ENCODE data around the gene USP5. TPM values are rescaled to one million over a fixed set of nuclear protein-coding genes. Genes with fewer than 3 reads are reported as not detected.

USP5 gene
- total and polyA plus RNA-seq, 8 donors: 20.9 to 69.4 (median 32.4) TPM

- DNase-seq: peak in 1 of 2 donors; percentile 27
- intact Hi-C loops (cut with DNase I; ENCODE audit: low total_unique reads): no loop called here
- no peak overlapping the region for H3K27ac ChIP-seq
- peaks cover 14 to 20% (median 19%) of the 10 kb centered on the region in 4 donors for H3K4me1 ChIP-seq
- WGBS, 5 donors: 36 to 60% (median 48%) methylated on average over 10 of the region's 10 CpGs
- peaks cover 0 to 46% (median 19%) of the 10 kb centered on the region in 3 donors for H3K27me3 ChIP-seq
- no peak overlapping the region for H3K4me3 ChIP-seq
- H3K9me3 ChIP-seq: no peaks in the 10 kb centered on the region
- H3K36me3 ChIP-seq: peaks cover 0 to 4% (median 0%) of the 10 kb centered on the region in 4 donors
- no peak for TF ChIP-seq EP300 (IDR thresholded peaks at IDR 0.05)
- TF ChIP-seq POLR2A (IDR thresholded peaks at IDR 0.05): no peak
- TF ChIP-seq CTCF (IDR thresholded peaks at IDR 0.05): no peak
- TF ChIP-seq POLR2AphosphoS5 (IDR thresholded peaks at IDR 0.05): no peak
Observed at GRCh38 chr12:6818222-6818621, 33.7 kb upstream of the USP5 start.

GRCh38 chr12:6818645-6819044, 33.3 kb upstream of the USP5 start:
- H3K27ac ChIP-seq: no peak overlapping the region
- intact Hi-C loops (cut with DNase I; ENCODE audit: low total_unique reads): no loop called here

GRCh38 chr12:6819106-6820030, 32.6 kb upstream of the USP5 start:
- no peak for TF ChIP-seq POLR2AphosphoS5 (IDR thresholded peaks at IDR 0.05)
- no peak for TF ChIP-seq EP300 (IDR thresholded peaks at IDR 0.05)
- TF ChIP-seq CTCF (IDR thresholded peaks at IDR 0.05): no peak
- no peak for TF ChIP-seq POLR2A (IDR thresholded peaks at IDR 0.05)
- Histone ChIP-seq H3K27ac (no peak overlapping the region), H3K9me3 (no peaks in the 10 kb centered on the region), H3K4me1 (peaks cover 14 to 20% (median 19%) of the 10 kb centered on the region in 4 donors), H3K27me3 (peaks cover 0 to 56% (median 27%) of the 10 kb centered on the region in 3 donors), H3K36me3 (peaks cover 0 to 4% (median 0%) of the 10 kb centered on the region in 4 donors), H3K4me3 (no peak overlapping the region)
- DNase-seq: no peak
- intact Hi-C loops (cut with DNase I; ENCODE audit: low total_unique reads): loop anchor here (10.0 kb wide), 1 partner anchor 75 kb away; no protein-coding TSS in a partner anchor
- WGBS, 5 donors: 78 to 82% (median 80%) methylated on average over 11 to 13 of the region's 13 CpGs

More at GRCh38 chr12:6818645-6819044, 33.3 kb upstream of the USP5 start:
- TF ChIP-seq CTCF (IDR thresholded peaks at IDR 0.05) (no peak), POLR2AphosphoS5 (IDR thresholded peaks at IDR 0.05) (no peak), POLR2A (IDR thresholded peaks at IDR 0.05) (no peak), EP300 (IDR thresholded peaks at IDR 0.05) (no peak)
- H3K4me1 ChIP-seq: peaks cover 14 to 20% (median 19%) of the 10 kb centered on the region in 4 donors
- peak in 1 of 2 donors; percentile 18 for DNase-seq
- no peaks in the 10 kb centered on the region for H3K9me3 ChIP-seq
- no peak overlapping the region for H3K4me3 ChIP-seq
- 70 to 87% (median 77%) methylated on average over 4 to 5 of the region's 5 CpGs for WGBS, 5 donors
- H3K36me3 ChIP-seq: peaks cover 0 to 4% (median 0%) of the 10 kb centered on the region in 4 donors
- H3K27me3 ChIP-seq: peaks cover 0 to 50% (median 24%) of the 10 kb centered on the region in 3 donors

- Histone ChIP-seq H3K27me3 (peaks cover 0 to 56% (median 35%) of the 10 kb centered on the region in 3 donors), H3K27ac (no peak overlapping the region), H3K4me1 (peaks cover 15 to 24% (median 21%) of the 10 kb centered on the region in 4 donors), H3K36me3 (peaks cover 0 to under 1% (median 0%) of the 10 kb centered on the region in 4 donors), H3K4me3 (no peak overlapping the region), H3K9me3 (no peaks in the 10 kb centered on the region)
- TF ChIP-seq CTCF (IDR thresholded peaks at IDR 0.05): no peak
- TF ChIP-seq POLR2AphosphoS5 (IDR thresholded peaks at IDR 0.05): no peak
- TF ChIP-seq EP300 (IDR thresholded peaks at IDR 0.05): no peak
- TF ChIP-seq POLR2A (IDR thresholded peaks at IDR 0.05): no peak
- intact Hi-C loops (cut with DNase I; ENCODE audit: low total_unique reads): loop anchor here (10.0 kb wide), 1 partner anchor 75 kb away; no protein-coding TSS in a partner anchor
- DNase-seq: no peak
- WGBS, 5 donors: 53 to 79% (median 70%) methylated on average over 5 of the region's 5 CpGs
Observed at GRCh38 chr12:6820166-6820565, 31.8 kb upstream of the USP5 start.

All from stomach (tissue), 9 donors.